Kidney epithelial cell (primary cell): ENCODE data around the gene ITGB6. TPM values are rescaled to one million over a fixed set of nuclear protein-coding genes. Genes with fewer than 3 reads are reported as not detected.
"Not testable (repeated sequence)": the region's sequence is repeated elsewhere in the genome, so short reads cannot be mapped to it uniquely, and the experiment has no call there.

Experiments used
- DNase-seq: peaks from one replicate; pipeline ENCODE4 v3.0.0-alpha.2; 2010; ENCODE audit warnings: low read depth
- H3K27me3 ChIP-seq: 2 replicates; pipeline ENCODE4 v1.6.0; 2011; ENCODE audit warnings: low read length; ENCODE audit not compliant: control insufficient read depth, insufficient read depth
- H3K36me3 ChIP-seq: 2 replicates; pipeline ENCODE4 v1.5.1; 2011; ENCODE audit warnings: low read length; ENCODE audit not compliant: control insufficient read depth, insufficient read depth
- H3K4me3 ChIP-seq: 2 replicates; pipeline ENCODE4 v1.5.1; 2011; ENCODE audit warnings: low read depth, mild to moderate bottlenecking, control low read depth, low read length
- total RNA-seq: library from RNA; depleted of rRNA; stranded (reverse); fragments of >200 nt; gene quantifications from 2 replicates; pipeline ENCODE4 v1.2.3, GENCODE V29; 2015
- TF ChIP-seq, protein P1 (sequence below): IDR thresholded peaks from 2 replicates; pipeline ENCODE4 v1.5.1; 2011; ENCODE audit warnings: mild to moderate bottlenecking, moderate library complexity, low read length, control low read depth, inconsistent platforms; ENCODE audit not compliant: insufficient read depth, poor library complexity, severe bottlenecking

Gene ITGB6
- total RNA-seq, 1 donor from 2014 or later, result 68.5 TPM

DNA sequence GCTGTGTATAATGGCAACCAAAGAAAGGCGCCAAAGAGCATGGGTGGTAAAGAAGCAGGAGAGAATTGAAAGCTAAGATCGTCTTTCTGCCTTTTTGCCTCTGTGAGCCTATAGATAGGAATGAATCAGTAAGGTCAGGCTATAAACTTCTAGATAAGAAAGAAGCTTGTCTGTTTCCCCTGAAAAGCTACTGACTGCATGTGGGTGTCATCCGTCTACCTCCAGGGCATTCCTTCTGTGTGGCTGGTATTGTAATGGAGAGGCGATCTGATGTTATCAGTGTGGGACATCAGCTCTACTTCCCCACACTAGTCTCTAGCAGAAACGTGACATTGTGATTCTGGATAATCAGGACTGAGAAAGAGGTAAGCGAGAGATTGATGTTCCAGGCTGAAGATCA is 74.2 kb downstream of the ITGB6 start:
- Histone ChIP-seq H3K36me3 (no peaks in the 10 kb centered on the region), H3K4me3 (no peak overlapping the region), H3K27me3 (no peaks in the 10 kb centered on the region)
- TF ChIP-seq, protein P1, sequence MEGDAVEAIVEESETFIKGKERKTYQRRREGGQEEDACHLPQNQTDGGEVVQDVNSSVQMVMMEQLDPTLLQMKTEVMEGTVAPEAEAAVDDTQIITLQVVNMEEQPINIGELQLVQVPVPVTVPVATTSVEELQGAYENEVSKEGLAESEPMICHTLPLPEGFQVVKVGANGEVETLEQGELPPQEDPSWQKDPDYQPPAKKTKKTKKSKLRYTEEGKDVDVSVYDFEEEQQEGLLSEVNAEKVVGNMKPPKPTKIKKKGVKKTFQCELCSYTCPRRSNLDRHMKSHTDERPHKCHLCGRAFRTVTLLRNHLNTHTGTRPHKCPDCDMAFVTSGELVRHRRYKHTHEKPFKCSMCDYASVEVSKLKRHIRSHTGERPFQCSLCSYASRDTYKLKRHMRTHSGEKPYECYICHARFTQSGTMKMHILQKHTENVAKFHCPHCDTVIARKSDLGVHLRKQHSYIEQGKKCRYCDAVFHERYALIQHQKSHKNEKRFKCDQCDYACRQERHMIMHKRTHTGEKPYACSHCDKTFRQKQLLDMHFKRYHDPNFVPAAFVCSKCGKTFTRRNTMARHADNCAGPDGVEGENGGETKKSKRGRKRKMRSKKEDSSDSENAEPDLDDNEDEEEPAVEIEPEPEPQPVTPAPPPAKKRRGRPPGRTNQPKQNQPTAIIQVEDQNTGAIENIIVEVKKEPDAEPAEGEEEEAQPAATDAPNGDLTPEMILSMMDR, result no peak
- DNase-seq, result no peak

DNA sequence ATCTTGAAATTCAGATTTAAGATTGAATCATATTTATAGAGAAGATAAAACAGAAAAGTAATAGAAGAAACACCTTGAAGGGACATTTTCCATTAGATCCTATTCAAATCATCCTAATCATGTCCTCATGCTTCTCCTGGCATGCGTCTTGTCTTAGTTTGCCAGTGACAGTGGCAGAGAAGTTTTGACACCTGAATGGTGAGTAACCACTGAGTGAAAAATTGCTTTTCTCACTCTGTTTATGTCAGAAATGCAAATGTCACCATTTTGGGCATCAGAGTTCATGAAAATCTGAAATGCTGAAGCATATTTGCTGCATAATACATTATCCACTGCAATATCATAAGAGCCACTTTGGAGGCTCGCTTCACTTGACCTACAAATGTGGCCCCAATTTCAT is 74.7 kb downstream of the ITGB6 start:
- DNase-seq, result no peak
- H3K27me3 ChIP-seq, result no peaks in the 10 kb centered on the region
- TF ChIP-seq, protein P1, result no peak
- H3K36me3 ChIP-seq, result no peaks in the 10 kb centered on the region
- no peak overlapping the region for H3K4me3 ChIP-seq

DNA sequence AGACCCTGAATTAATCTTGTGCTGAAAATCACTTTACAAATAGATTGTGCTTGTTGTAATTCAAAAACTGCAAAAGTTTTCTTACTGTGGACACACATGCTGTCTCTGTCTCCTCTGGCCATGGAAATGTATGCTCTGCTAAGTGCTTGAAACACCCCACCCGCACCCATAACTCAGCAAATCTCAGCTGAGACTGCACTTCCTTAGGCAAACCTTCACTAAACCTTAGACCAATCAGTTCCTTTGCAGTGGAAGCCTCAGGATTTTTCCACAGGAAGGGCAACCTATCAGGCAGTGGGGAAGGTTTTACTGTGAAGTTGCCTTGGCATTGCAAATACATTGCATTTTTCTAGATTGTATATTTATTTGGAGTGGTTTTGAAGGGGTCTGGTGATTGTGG is 75.5 kb downstream of the ITGB6 start:
- no peaks in the 10 kb centered on the region for H3K27me3 ChIP-seq
- no peak for DNase-seq
- no peaks in the 10 kb centered on the region for H3K36me3 ChIP-seq
- H3K4me3 ChIP-seq, result no peak overlapping the region
- TF ChIP-seq, protein P1, result no peak

DNA sequence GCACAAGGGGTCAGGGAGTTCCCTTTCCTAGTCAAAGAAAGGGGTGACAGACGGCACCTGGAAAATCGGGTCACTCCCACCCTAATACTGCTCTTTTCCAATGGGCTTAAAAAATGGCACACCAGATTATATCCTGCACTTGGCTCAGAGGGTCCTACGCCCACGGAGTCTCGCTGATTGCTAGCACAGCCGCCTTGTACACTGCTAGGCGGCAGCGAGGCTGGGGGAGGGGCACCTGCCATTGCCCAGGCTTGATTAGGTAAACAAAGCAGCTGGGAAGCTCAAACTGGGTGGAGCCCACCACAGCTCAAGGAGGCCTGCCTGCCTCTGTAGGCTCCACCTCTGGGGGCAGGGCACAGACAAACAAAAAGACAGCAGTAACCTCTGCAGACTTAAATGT is 85.4 kb downstream of the ITGB6 start:
- not testable (repeated sequence) for DNase-seq, H3K36me3 ChIP-seq, H3K4me3 ChIP-seq, H3K27me3 ChIP-seq

DNA sequence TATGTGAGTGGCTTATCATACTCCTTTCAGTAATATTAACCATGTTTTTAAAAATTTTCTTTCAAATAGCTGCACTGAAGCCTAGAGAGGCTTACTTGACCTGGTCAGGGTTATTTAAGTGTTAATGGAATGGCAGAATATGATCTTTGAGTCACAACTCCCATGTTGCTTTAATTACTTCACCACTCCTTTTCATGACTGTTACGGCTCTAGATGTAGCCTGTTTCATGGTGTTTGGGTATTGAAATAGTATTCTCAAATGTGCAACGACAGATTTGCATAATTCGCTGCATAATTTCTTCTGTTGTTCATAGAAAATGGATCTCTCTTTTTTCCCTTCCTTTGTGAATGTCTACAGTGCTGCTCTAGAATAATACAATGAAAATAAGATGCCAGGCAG is 86.1 kb downstream of the ITGB6 start:
- H3K36me3 ChIP-seq, result no peaks in the 10 kb centered on the region
- no peak overlapping the region for H3K4me3 ChIP-seq
- no peaks in the 10 kb centered on the region for H3K27me3 ChIP-seq
- DNase-seq, result no peak
- TF ChIP-seq, protein P1, result no peak

DNA sequence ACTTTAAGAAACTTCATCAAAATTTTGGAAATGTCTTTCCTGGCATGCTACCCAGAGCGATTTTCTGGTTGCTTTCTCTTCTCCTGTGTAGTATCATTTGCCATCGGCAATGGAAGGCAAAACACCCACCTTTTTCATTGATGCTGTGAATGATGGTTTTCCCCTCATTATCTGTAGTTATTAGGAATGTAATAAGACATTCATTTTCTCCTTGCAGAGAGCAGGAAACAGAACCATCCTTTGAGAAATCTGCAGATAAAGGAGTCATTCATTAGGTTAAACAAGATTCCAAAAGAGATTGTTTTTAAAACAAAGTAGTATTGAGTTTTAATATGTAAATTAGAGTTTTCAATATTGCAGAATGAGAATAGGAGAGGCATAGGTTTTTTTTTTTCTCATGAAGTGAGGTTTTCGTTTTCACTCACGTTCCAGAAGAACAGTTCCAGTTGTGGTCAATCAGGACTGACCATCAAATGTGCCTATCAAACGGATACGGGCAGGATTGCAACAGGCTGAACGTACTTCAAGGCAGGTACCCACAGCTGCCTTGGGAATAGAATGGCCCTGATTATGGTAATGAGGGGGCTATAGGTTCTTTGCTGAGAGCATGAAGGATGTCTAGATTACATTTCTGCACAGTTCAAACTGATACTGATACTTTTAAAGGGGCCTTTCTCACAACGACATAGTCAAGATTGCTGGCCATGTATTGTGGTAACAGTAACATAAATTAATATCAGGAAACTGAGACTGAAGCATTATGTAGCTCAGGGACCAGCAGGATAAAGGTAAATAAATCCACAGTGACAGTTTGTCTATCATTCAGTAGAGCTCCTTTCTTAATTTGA is 87.9 kb downstream of the ITGB6 start:
- no peak overlapping the region for H3K4me3 ChIP-seq
- no peaks in the 10 kb centered on the region for H3K36me3 ChIP-seq
- TF ChIP-seq, protein P1, result no peak
- H3K27me3 ChIP-seq, result no peaks in the 10 kb centered on the region
- DNase-seq, result no peak
